Liver (tissue), 9 donors: ENCODE data around the gene STARD3NL. TPM values are rescaled to one million over a fixed set of nuclear protein-coding genes. Genes with fewer than 3 reads are reported as not detected.
A peak's percentile ranks its signal among the peaks of the same experiment; 100 is the strongest.

Source experiments
- DNase-seq: peaks from one replicate; pipeline ENCODE4 v3.0.0-alpha.2; 2017; ENCODE audit warnings: low spot score
- H3K27ac ChIP-seq, 2 donors: one replicate each; pipeline ENCODE4 v1.7.0; 2013; ENCODE audit warnings: inconsistent platforms in 2 of 2, low read length in 2 of 2, control low read depth in 1 of 2, low read depth in 1 of 2, mild to moderate bottlenecking in 1 of 2
- H3K27me3 ChIP-seq, 4 donors: one replicate each; pipeline versions ENCODE4 v1.6.1 to v1.7.0; 2013; ENCODE audit warnings: low read length in 3 of 4, inconsistent platforms in 1 of 4, mild to moderate bottlenecking in 1 of 4, moderate library complexity in 1 of 4; ENCODE audit not compliant: control insufficient read depth in 4 of 4, insufficient read depth in 4 of 4
- H3K36me3 ChIP-seq, 4 donors: one replicate each; pipeline versions ENCODE4 v1.6.1 to v1.7.0; 2013; ENCODE audit warnings: low read length in 3 of 4, mild to moderate bottlenecking in 3 of 4, low read depth in 1 of 4, moderate library complexity in 1 of 4; ENCODE audit not compliant: control insufficient read depth in 4 of 4, insufficient read depth in 3 of 4
- H3K4me1 ChIP-seq, 4 donors: one replicate each; pipeline versions ENCODE4 v1.6.1 to v1.7.0; 2013; ENCODE audit warnings: low read length in 3 of 4, mild to moderate bottlenecking in 3 of 4, moderate library complexity in 1 of 4; ENCODE audit not compliant: control insufficient read depth in 4 of 4, insufficient read depth in 4 of 4
- H3K4me3 ChIP-seq, 3 donors: one replicate each; pipeline versions ENCODE4 v1.6.1 to v1.7.0; 2013; ENCODE audit warnings: low read length in 3 of 3, control low read depth in 1 of 3, low read depth in 1 of 3, mild to moderate bottlenecking in 1 of 3
- H3K9ac ChIP-seq, 2 donors: one replicate each; pipeline ENCODE4 v1.7.0; 2013; ENCODE audit warnings: low read length in 2 of 2, mild to moderate bottlenecking in 2 of 2, moderate library complexity in 2 of 2, control low read depth in 1 of 2, low read depth in 1 of 2
- H3K9me3 ChIP-seq, 4 donors: one replicate each; pipeline versions ENCODE4 v1.6.1 to v1.7.0; 2013; ENCODE audit warnings: low read length in 3 of 4; ENCODE audit not compliant: control insufficient read depth in 4 of 4
- ATF3 ChIP-seq: IDR thresholded peaks from 2 replicates; pipeline ENCODE4 v1.6.1; 2016; ENCODE audit warnings: antibody characterized with exemption
- CTCF ChIP-seq: fragments of 150-350 bp; IDR thresholded peaks from 2 replicates; pipeline ENCODE4 v1.5.1; 2017; ENCODE audit warnings: improper control_type of control experiment, low read depth, low read length; ENCODE audit not compliant: missing input control
- EGR1 ChIP-seq, 2 donors: IDR thresholded peaks; 2 replicates each; pipeline ENCODE4 v1.6.1; 2016 to 2018; ENCODE audit warnings: antibody characterized with exemption in 2 of 2, low read depth in 2 of 2
- FOXA1 ChIP-seq: IDR thresholded peaks from 2 replicates; pipeline ENCODE4 v1.6.1; 2016; ENCODE audit warnings: antibody characterized with exemption
- FOXA2 ChIP-seq: IDR thresholded peaks from 2 replicates; pipeline ENCODE4 v1.6.1; 2016; ENCODE audit warnings: antibody characterized with exemption
- GABPA ChIP-seq, 2 donors: IDR thresholded peaks in 1 of 2; conservative IDR thresholded peaks in 1 of 2; 2 replicates each; pipeline ENCODE4 v1.6.1; 2016; ENCODE audit warnings: antibody characterized with exemption in 2 of 2, mild to moderate bottlenecking in 1 of 2, moderate library complexity in 1 of 2
- HNF4A ChIP-seq, 2 donors: conservative IDR thresholded peaks; 2 replicates each; pipeline ENCODE4 v1.6.1; 2016; ENCODE audit warnings: antibody characterized with exemption in 2 of 2, mild to moderate bottlenecking in 2 of 2
- HNF4G ChIP-seq: IDR thresholded peaks from 2 replicates; pipeline ENCODE4 v1.6.1; 2016; ENCODE audit warnings: antibody characterized with exemption
- JUND ChIP-seq, 2 donors: IDR thresholded peaks; 2 replicates each; pipeline ENCODE4 v1.6.1; 2016; ENCODE audit warnings: antibody characterized with exemption in 2 of 2
- MAX ChIP-seq: IDR thresholded peaks from 2 replicates; pipeline ENCODE4 v1.6.1; 2016; ENCODE audit warnings: antibody characterized with exemption
- NR2F2 ChIP-seq: IDR thresholded peaks from 2 replicates; pipeline ENCODE4 v1.6.1; 2016; ENCODE audit warnings: antibody characterized with exemption
- RAD21 ChIP-seq, 2 donors: IDR thresholded peaks; 2 replicates each; pipeline ENCODE4 v1.6.1; 2016; ENCODE audit warnings: antibody characterized with exemption in 2 of 2, mild to moderate bottlenecking in 2 of 2
- REST ChIP-seq: IDR thresholded peaks from 2 replicates; pipeline ENCODE4 v1.6.1; 2016; ENCODE audit warnings: antibody characterized with exemption, mild to moderate bottlenecking
- RXRA ChIP-seq, 2 donors: IDR thresholded peaks; 2 replicates each; pipeline ENCODE4 v1.6.1; 2017 to 2018; ENCODE audit warnings: antibody characterized with exemption in 2 of 2, mild to moderate bottlenecking in 1 of 2
- SP1 ChIP-seq: IDR thresholded peaks from 2 replicates; pipeline ENCODE4 v1.6.1; 2018; ENCODE audit warnings: antibody characterized with exemption, mild to moderate bottlenecking
- TAF1 ChIP-seq: conservative IDR thresholded peaks from 2 replicates; pipeline ENCODE4 v1.6.1; 2016; ENCODE audit warnings: antibody characterized with exemption, mild to moderate bottlenecking
- YY1 ChIP-seq: IDR thresholded peaks from 2 replicates; pipeline ENCODE4 v1.6.1; 2016; ENCODE audit warnings: antibody characterized with exemption, mild to moderate bottlenecking
- ZBTB33 ChIP-seq: IDR thresholded peaks from 2 replicates; pipeline ENCODE4 v1.6.1; 2016; ENCODE audit warnings: antibody characterized with exemption
- WGBS: extraction: QIAGEN DNeasy Blood & Tissue Kit; methylation state at CpG from one replicate; pipeline ENCODE4 v1.1.7; 2013; 5-methylcytosine and 5-hydroxymethylcytosine counted together
- polyA plus RNA-seq, 2 donors: library from polyadenylated mRNA; stranded (reverse) in 1 of 2; unstranded in 1 of 2; fragments of 200-250 nt in 1 of 2; fragments of >200 nt in 1 of 2; fragmentation: Nextera tagmentation in 1 of 2; extraction: Ambion mirVana in 1 of 2; gene quantifications; one replicate each; pipeline versions ENCODE4 v1.2.1 to v1.2.3, GENCODE V29; 2013 to 2015
- total RNA-seq, 2 donors: library from RNA; depleted of rRNA; stranded (reverse); fragments of >200 nt; gene quantifications; one replicate each; pipeline ENCODE4 v1.2.3, GENCODE V29; 2014
- donor health status: healthy.
- donor health status: healthy.
- donor health status: healthy.
- donor health status: healthy.
- donor health status: healthy.

STARD3NL gene
- total RNA-seq (10 to 100 TPM in 1 of 2 donors, 1 to 10 TPM in 1; 9.7 to 25.1 TPM), polyA plus RNA-seq (10 to 100 TPM in 1 of 2 donors, 1 to 10 TPM in 1; 9.1 to 10.7 TPM)

- under 1% methylated on average over 51 of the region's 51 CpGs for whole genome bisulfite sequencing
- H3K4me3 ChIP-seq = peak within 1 kb of the TSS; percentile 48 to 87 (median 61)
- TF ChIP-seq YY1 (no peak), MAX (no peak), EGR1 (IDR thresholded peaks at IDR 0.05; ENCODE audit: low read depth in 2 of 2) (no peak), RAD21 (IDR thresholded peaks at IDR 0.05) (no peak), HNF4G (no peak), JUND (IDR thresholded peaks at IDR 0.05) (no peak), CTCF (no peak), REST (no peak), SP1 (peak; percentile 90), HNF4A (conservative IDR thresholded peaks at IDR 0.05) (peak; percentile 13 to 23), FOXA1 (no peak), RXRA (IDR thresholded peaks at IDR 0.05) (peak in 1 of 2 donors; percentile 39), ATF3 (no peak), GABPA (IDR thresholded peaks at IDR 0.05 in 1 of 2, conservative IDR thresholded peaks at IDR 0.05 in 1 of 2) (peak in 1 of 2 donors; percentile 55), ZBTB33 (no peak), FOXA2 (no peak), TAF1 (peak; percentile 41), NR2F2 (no peak)
- peak within 1 kb of the TSS; percentile 36 to 83 for H3K9ac ChIP-seq
- peaks cover 0 to 3% (median 0%) of the 10 kb centered on the region in 4 donors for H3K27me3 ChIP-seq
- no peaks in the 10 kb centered on the region for H3K9me3 ChIP-seq
- DNase-seq = peak; percentile 91
- H3K27ac ChIP-seq = peak within 1 kb of the TSS; percentile 62 to 84
- H3K36me3 ChIP-seq = no peaks in the 10 kb centered on the region
- peaks cover 0 to 10% (median 5%) of the 10 kb centered on the region in 4 donors for H3K4me1 ChIP-seq
Observed at GRCh38 chr7:38178004-38178694, at the start of gene STARD3NL. Gene STARD3NL, plus strand, starts transcription at chr7:38178245. Its CDS starts 29,260 bp downstream, at chr7:38207505.
